ENCODE measurements around the gene IFI35.
A peak's percentile ranks its signal among the peaks of the same experiment; 100 is the strongest.
"Not testable (repeated sequence)": the region's sequence is repeated elsewhere in the genome, so short reads cannot be mapped to it uniquely, and the experiment has no call there.

The IFI35 gene

DNA sequence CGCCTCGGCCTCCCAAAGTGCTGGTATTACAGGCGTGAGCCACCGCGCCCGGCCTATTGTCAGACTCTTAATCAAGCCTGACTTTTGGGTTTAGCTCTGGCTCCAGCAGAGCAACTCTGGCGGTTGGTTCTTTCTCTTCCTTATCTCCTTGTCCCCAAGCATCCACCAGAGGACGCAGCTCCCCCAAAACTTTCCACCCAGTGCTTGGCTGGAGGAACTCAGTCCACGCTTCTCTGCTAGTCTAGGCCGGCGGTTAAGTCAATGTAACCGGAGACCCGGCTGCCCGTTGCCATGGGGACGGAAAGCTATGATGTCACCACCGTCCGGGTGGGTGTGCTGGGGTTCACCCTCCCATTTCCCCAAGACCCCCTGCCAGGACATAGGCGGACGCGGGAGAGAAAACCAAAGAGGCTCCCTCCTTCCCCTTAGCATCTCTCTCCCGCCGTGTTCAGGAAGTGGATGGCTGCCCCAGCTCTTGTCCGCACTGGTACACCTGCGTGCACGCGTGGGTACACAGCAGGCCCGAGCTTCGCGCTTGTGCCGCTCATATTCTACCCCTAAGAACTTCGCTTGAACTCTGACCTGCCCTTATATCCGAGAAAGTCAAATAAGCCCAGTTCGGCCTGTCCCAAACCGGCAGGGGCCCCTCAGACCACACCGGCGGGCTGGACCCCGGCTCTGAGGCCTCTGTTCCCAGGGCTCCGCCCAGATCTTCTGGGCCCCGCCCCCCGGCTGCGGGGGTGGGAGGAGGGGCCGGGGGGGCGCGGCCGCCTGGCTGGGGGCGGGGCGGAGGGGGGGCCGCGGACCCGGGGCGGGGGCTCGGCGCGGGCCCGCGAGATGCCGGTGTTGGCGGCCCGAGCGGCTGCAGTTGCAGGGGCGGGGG lies 18.1 kb downstream of the IFI35 start, which contains the start of gene RND2:
Gene RND2, plus strand, starts transcription at position 825 of the 883 bp plus-strand sequence. CDS start 117 bp downstream, outside the sequence.
- DNase-seq: peak; percentile 98

- peak; percentile 66 for DNase-seq
Measured at GRCh38 chr17:43025290-43025657, 18.7 kb downstream of the IFI35 start.

DNA sequence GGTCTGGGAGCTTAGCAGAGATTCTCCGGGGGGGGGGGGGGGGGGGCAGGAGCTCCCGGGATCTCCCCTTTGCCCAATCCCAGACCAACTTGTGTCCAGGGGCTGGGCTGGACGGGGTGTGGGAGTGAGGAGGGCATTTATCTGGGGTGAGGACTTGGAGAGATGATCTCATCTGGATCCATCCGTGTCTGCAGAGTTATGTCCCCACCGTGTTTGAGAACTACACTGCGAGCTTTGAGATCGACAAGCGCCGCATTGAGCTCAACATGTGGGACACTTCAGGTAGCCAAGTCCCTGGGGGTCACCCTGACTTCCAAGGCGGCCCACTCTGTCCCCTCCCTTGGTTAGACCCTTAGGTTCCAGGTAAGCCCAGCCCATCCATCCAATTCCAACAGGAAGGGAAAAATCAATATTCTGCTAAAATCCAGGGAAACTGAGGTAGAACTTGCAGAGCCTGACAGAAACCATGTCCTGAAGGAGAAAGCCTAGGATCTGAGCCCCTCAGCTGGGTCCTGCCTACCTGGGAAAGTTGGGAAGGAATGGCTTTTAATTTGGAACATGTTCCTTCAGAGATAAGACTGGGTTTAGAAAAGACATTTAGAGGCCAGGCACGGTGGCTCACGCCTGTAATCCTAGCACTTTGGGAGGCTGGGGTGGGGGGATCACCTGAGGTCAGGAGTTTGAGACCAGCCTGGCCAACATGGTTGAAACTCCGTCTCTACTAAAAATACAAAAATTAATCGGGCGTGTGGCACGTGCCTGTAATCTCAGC lies 19.4 kb downstream of the IFI35 start:
- peak; percentile 42 for DNase-seq

- DNase-seq: peak; percentile 49
Measured at GRCh38 chr17:43026595-43026994, 20.0 kb downstream of the IFI35 start.

DNA sequence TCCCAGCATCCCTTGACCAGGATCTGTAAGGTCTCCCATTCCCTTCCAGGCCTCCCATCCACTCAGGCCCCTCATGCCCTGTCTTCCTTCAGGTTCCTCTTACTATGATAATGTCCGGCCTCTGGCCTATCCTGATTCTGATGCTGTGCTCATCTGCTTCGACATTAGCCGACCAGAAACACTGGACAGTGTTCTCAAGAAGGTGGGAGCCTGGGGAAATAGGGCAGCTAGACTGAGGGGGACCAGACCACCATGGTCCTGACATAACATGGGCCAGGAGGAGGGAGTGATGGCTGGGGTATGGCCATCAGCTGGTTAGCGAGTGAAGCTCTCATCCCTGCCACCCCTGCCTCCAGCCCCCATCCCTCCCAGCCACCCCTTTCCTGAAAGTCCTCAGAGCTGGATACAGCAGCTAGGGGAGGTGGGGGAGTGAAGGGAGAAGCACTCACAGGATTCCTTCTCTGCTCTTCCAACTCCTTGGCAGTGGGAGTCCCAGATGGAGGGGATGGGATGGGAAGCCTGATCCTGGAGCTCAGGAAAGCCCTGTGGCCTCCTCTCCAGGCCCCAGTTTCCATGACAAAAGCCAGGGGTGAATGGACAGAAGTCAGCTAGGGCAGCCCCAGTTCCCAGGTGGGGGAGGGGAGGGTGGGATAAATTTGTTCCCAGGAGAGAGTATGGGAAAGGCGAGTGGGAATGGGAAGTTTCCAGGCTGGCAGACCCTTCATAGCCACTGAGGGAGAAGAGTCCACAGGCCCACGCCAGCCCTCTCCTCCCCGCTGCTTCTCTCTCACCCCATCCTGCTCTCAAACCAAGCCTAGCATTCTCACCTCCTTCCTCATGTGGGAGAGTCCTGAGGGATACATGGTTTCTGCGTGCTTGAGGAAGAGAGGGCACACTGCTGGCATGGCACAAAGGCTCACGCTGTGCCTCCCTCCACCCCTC lies 20.8 kb downstream of the IFI35 start:
- DNase-seq: no peak

DNA sequence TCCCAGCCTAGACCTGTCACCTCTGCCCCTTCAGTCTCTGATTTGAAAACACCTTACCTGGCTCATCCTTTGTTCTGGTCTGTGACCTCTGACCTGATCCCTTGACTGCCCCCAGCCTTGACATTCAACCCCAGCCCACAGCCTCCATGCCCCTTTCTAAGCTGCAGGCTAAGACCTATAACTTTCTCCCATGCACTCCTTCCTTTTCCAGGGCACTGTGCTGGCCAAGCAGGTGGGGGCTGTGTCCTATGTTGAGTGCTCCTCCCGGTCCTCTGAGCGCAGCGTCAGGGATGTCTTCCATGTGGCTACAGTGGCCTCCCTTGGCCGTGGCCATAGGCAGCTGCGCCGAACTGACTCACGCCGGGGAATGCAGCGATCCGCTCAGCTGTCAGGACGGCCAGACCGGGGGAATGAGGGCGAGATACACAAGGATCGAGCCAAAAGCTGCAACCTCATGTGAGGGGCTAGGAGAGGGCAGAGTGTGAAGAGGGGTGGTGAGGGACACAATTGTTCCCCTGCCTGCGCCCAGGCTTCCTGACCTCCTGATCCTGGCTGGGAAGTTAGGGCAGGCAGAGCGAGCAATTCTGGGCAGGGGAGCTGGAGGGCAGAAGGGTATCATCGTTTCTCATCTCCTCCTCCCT lies 21.8 kb downstream of the IFI35 start:
- no peak for DNase-seq

DNA sequence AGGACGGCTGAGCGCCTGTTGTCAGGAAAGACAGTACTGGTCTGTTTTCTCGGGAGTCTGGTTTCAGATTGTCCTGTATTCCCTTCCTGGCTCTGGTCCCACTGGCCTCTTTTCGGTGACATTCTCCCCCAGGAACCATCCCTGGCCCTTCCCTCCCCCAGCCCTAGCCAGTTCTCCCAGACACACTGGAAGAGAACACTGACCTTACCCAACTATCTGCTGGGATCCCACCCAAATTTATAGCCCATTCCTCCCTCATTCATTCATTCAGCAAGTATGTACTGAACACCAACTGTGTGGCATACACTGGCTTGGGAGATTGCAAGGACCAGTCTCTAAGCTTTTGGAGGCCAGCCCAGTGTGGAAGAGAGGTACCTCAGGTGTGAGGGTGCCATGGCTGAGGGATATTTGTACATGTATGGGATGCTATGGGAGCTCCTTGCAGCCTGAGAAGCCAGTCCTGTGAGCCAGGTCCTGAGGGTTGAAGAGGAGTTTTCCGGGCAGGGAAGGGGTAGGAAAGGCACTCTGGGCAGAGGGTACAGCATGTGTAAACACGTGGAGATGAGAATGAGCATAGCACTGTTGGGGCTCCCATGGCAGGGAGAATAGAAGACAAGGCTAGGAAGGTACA lies 23.7 kb downstream of the IFI35 start:
- DNase-seq: no peak

DNA sequence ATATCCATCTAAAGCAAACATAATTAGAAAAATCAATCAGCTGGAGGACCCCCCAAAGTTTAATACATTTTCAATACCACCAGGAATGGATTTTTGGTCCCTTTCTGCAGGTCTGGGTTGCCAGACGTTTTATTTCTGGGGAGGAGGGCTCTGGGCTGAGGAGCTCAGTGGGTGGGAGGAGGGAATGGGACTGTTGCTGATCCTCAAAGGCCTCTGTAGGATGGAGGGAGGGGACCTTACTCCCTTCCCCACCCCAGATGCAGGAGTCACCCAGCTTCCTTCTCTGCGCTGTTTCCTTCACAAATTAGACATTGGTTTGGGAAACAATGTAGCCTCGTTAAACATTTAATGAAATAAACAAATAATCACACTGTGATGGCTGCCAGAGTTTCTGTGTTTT lies 25.1 kb downstream of the IFI35 start:
- DNase-seq: no peak

DNA sequence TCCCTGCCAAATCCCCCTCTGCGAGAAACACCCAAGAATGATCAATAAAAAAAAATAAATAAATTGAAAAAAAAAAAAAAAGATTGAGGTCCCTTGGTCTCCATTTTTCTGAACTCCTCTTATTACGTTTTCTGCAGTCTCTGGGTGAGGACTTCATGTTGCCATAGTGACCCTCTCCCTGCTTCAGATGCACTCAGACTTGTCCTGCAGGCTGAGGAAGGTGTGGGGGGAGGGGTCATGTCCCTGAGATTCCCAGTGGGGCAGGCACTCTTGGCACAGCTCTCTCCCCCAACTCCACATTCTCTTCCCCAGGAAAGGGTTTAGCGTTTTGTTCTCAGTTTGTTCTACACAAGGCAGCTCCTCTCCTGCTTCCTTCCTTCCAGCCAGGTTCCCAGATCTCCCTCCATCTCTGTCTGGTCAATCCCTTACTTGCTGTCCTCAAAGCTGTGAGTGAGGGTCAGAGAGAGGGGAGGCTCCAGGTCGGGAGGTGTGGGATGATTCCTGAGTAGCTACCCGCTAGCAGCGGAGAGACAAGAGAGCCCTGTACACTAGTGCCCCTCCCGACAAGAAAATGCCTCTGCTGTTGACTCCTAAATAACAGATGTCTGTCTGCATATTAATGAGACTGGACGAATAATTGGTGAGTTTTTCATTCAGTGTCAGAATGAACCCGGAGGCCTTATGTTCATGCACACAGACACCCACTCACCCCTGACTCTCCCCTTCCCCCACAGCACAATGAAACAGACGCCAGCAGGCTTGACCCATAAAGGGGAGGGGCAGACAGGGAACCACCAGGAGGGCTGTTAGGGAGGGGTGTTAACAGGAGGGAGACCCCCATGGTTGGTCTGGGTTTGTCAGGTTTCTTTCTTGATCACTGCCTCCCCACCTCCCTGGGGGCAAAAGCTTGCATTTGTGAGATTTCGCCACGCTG lies 27.6 kb downstream of the IFI35 start:
- peak; percentile 86 for DNase-seq

GRCh38 chr17:43034894-43035293 lies 28.3 kb downstream of the IFI35 start:
- no peak for DNase-seq

DNA sequence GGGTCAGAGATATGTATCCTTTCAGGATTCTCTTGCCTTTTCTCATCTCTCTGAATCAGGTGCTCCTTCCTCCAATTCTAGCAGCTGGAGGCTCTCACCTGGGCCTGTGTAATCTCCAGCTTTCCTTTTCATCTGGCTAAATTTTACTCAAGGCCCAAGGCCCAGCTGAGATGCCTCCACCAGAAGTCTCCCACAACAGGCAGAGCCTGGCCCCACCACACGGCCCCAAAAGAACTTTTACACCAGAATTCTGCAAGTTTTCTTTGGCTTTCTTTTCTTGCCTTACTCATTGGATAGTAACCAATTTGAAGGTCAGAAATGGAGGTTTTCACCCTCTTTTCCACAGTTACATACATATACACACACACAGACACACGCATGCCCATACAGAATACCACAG lies 33.1 kb downstream of the IFI35 start:
- DNase-seq: no peak

DNA sequence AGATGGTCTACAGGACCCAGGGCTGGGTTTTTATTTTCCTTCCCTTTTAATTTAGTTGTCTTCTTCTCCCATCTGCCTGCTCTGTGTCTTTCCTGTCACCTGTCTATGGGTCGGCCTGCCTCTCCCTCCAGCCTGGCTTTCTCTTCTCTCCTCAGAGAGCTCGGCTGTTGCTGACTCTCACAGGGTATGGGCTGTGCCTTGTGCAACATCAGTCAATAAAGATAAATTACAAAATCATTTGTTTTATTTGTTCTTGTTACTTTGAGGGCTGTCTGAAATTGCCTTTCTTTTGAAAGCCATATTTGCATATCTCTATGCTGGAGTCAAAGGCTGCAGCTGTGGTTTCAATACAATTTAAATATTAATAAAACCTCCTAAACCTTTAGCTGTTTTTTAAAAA lies 34.1 kb downstream of the IFI35 start:
- no peak for DNase-seq

DNA sequence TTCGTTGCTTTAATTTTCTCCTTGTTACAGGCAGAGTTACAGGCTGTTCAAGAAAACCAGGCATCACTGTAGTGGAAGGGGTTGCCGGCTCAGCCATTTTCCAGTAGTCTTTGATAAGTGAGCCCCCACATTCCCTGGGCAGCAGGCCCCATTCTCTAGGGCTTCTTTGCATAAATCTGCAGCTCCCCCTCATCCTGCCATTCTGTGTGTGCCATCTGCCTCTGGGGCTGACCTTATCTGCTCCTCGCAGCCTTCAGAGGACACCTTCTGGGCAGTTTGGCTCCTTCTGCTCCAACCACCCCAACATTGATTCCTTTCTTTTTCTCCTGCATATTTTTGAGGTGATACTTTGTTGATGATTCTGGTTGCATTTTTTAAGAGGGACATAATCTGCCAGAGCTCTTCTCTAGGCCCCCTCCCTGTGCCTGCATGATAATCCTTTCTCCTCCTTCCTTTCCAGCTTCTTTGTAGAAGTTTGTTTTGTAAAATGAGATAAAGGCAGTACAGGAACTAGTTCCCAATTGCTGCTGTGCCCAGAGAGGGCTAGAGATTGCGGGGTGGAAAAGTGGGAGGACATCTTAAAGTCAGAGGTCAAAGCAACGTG lies 35.5 kb downstream of the IFI35 start:
- DNase-seq: no peak

DNA sequence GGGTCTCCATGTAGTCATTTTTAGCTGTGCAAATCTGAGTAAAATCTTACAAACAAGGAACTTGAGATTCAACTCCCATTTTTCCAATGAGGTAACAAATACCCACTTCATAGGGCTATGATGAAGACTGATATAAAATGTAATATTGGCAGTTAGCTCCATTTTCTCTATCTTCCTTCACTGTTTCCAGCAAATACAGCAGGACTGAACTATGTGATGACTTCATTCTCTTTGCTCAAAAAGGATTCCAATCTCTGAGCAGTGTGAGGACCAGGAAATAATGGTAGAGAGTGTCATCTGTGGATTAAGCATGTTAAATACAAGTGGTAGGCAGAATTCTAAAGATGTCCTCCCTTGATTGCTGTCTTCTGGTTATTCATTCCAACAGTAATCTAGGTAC lies 36.7 kb downstream of the IFI35 start:
- DNase-seq: no peak

DNA sequence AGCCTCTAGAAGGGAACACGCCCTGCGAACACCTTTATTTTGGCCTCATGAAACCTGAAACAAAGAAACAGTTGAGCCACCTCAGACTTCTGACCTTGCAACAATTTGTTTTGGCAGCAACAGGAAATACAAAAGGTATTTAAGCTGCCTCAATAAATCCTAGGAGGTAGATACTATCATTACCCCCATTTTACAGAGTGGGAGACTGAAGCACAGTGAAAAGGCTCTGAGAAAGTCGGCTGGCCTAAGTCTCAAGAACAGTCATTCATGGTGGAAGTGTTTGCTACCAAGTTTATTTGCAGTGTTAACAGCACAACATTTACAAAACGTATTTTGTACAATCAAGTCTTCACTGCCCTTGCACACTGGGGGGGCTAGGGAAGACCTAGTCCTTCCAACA lies 37.4 kb downstream of the IFI35 start:
- no peak for DNase-seq

GRCh38 chr17:43051969-43052368 lies 45.4 kb downstream of the IFI35 start:
- no peak for DNase-seq

DNA sequence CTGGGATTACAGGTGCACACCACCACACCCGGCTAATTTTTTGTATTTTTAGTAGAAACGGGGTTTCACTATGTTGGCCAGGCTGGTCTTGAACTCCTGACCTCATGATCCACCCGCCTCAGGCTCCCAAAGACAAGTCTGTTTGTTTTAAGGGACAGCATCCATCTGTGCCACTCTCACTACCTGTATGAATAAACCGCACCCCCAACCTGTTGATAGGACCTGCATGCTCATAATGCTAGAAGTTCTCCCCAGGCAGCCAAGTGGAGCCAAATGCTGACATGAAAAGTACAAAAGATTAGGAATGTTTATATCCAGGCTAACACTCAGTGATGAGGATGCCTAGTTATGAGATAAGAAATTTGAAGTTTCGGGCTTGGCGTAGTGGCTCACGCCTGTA lies 46.4 kb downstream of the IFI35 start:
- DNase-seq: not testable (repeated sequence)

DNA sequence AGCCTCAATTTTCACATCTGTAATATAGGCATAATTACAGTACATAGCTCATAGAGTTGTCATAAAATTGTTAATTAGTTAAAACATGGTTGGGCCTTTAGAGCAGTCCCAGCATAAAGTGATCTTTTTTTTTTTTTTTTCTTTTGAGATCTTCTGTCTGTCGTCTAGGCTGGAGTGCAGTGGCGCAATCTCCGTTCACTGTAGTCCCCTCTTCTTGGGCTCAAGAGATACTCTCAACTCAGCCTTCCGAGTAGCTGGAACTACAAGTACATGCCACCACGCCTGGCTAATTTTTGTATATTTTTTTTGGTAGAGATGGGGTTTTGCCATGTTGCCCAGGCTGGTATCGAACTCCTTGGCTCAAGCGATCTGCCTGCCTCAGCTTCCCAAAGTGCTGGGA lies 49.5 kb downstream of the IFI35 start:
- no peak for DNase-seq

DNA sequence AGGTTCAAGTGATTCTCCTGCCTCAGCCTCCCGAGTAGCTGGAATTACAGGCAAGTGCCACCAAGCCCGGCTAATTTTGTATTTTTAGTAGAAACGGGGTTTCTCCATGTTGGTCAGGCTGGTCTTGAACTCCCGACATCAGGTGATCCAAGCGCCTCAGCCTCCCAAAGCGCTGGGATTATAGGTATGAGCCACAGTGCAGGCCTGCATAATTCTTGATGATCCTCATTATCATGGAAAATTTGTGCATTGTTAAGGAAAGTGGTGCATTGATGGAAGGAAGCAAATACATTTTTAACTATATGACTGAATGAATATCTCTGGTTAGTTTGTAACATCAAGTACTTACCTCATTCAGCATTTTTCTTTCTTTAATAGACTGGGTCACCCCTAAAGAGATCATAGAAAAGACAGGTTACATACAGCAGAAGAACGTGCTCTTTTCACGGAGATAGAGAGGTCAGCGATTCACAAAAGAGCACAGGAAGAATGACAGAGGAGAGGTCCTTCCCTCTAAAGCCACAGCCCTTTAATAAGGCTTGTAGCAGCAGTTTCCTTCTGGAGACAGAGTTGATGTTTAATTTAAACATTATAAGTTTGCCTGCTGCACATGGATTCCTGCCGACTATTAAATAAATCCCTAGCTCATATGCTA lies 56.5 kb downstream of the IFI35 start:
- DNase-seq: no peak

All from eye (tissue), 1 donor.